ENCODE measurements around the gene CCDC171. TPM values are rescaled to one million over a fixed set of nuclear protein-coding genes. Genes with fewer than 3 reads are reported as not detected.

Gene CCDC171
- total RNA-seq, 2 experiments from 2014 or later: 0.49 to 1.1 TPM

DNA sequence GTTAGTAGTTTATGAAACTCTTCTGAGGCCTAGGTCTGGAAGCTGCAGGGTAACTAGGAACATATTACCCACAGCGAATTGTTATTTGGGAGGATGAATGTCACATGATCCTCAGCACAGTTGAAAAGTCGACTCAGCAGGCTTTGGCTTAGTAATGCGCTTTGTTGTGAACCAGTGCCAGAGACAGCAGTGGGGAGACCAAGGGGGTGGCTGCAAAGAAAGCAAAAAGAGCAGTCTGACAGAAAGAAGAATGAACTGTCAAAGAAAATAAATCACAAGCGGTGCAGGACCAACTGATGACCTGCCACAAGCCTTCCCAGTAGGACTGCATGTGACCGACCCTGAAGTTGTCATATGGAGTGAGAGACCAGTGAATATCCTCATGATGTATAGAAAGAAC lies 170.0 kb downstream of the CCDC171 start:
- no peak overlapping the region for H3K4me3 ChIP-seq (ENCODE audit: low read length)
- no peaks in the 10 kb centered on the region for H3K36me3 Mint-ChIP-seq (ENCODE audit: low read depth)
- no peak overlapping the region for H3K4me3 Mint-ChIP-seq
- H3K27ac Mint-ChIP-seq: no peak overlapping the region
- no peak for DNase-seq
- intact Hi-C loops (cut with DNase I, micrococcal nuclease): loop anchor here in 1 of 2 experiments (10.0 kb wide), 1 partner anchor 58 kb away; no protein-coding TSS in a partner anchor
- no peaks in the 10 kb centered on the region for H3K27me3 Mint-ChIP-seq
- ChIA-PET POLR2A (no interaction called here), CTCF (no interaction called here)
- H3K9me3 ChIP-seq (ENCODE audit: control insufficient read depth in 1 of 2, insufficient read depth in 1 of 2, low read length in 2 of 2): no peaks in the 10 kb centered on the region
- H3K4me1 ChIP-seq (ENCODE audit: insufficient read depth, low read length): no peaks in the 10 kb centered on the region
- H3K27me3 ChIP-seq (ENCODE audit: control insufficient read depth in 1 of 2, insufficient read depth in 2 of 2, low read length in 2 of 2): no peaks in the 10 kb centered on the region
- H3K36me3 ChIP-seq (ENCODE audit: insufficient read depth, low read length): no peaks in the 10 kb centered on the region
- no peak for ATAC-seq (ENCODE audit: poor library complexity)
- H3K9me3 Mint-ChIP-seq: no peaks in the 10 kb centered on the region
- no peaks in the 10 kb centered on the region for H3K4me1 Mint-ChIP-seq (ENCODE audit: low read depth)
- no peak overlapping the region for H3K27ac ChIP-seq (ENCODE audit: low read depth in 1 of 2, low read length in 2 of 2)
- TF ChIP-seq CTCF (IDR thresholded peaks at IDR 0.05): no peak

GRCh38 chr9:15724016-15724415 lies 171.2 kb downstream of the CCDC171 start:
- H3K36me3 ChIP-seq (ENCODE audit: insufficient read depth, low read length): no peaks in the 10 kb centered on the region
- H3K36me3 Mint-ChIP-seq (ENCODE audit: low read depth): no peaks in the 10 kb centered on the region
- no peak overlapping the region for H3K27ac ChIP-seq (ENCODE audit: low read depth in 1 of 2, low read length in 2 of 2)
- no peaks in the 10 kb centered on the region for H3K4me1 ChIP-seq (ENCODE audit: insufficient read depth, low read length)
- H3K4me3 Mint-ChIP-seq: no peak overlapping the region
- TF ChIP-seq CTCF (IDR thresholded peaks at IDR 0.05): no peak
- no peaks in the 10 kb centered on the region for H3K27me3 ChIP-seq (ENCODE audit: control insufficient read depth in 1 of 2, insufficient read depth in 2 of 2, low read length in 2 of 2)
- no peak overlapping the region for H3K4me3 ChIP-seq (ENCODE audit: low read length)
- POLR2A ChIA-PET: no interaction called here
- intact Hi-C loops (cut with DNase I, micrococcal nuclease): loop anchor here in 1 of 2 experiments (10.0 kb wide), 1 partner anchor 59 kb away; no protein-coding TSS in a partner anchor
- ATAC-seq (ENCODE audit: poor library complexity) (no peak), DNase-seq (no peak)
- H3K27me3 Mint-ChIP-seq: no peaks in the 10 kb centered on the region
- no peaks in the 10 kb centered on the region for H3K9me3 Mint-ChIP-seq
- H3K9me3 ChIP-seq (ENCODE audit: control insufficient read depth in 1 of 2, insufficient read depth in 1 of 2, low read length in 2 of 2): no peaks in the 10 kb centered on the region
- no peaks in the 10 kb centered on the region for H3K4me1 Mint-ChIP-seq (ENCODE audit: low read depth)
- H3K27ac Mint-ChIP-seq: no peak overlapping the region
- CTCF ChIA-PET: no interaction called here

DNA sequence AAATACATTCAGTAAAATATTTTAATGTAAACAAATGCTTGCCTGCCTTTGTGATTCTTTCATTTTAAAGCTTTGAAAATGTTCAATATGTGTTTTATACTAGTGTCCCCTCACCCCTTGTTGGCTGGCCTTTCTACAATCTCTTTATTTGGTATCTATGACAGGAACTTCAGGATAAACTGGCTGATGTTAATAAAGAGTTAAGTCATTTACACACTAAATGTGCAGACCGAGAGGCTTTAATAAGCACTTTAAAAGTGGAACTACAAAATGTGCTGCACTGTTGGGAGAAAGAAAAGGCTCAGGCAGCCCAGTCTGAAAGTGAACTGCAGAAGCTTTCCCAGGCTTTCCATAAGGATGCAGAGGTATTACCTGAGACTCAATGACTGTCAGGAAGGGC lies 171.8 kb downstream of the CCDC171 start:
- H3K36me3 ChIP-seq (ENCODE audit: insufficient read depth, low read length): no peaks in the 10 kb centered on the region
- no peaks in the 10 kb centered on the region for H3K27me3 ChIP-seq (ENCODE audit: control insufficient read depth in 1 of 2, insufficient read depth in 2 of 2, low read length in 2 of 2)
- H3K27ac Mint-ChIP-seq: no peak overlapping the region
- H3K27me3 Mint-ChIP-seq: no peaks in the 10 kb centered on the region
- H3K9me3 Mint-ChIP-seq: no peaks in the 10 kb centered on the region
- ChIA-PET POLR2A (no interaction called here), CTCF (no interaction called here)
- no peak overlapping the region for H3K4me3 Mint-ChIP-seq
- no peaks in the 10 kb centered on the region for H3K36me3 Mint-ChIP-seq (ENCODE audit: low read depth)
- no peaks in the 10 kb centered on the region for H3K4me1 ChIP-seq (ENCODE audit: insufficient read depth, low read length)
- no peak overlapping the region for H3K27ac ChIP-seq (ENCODE audit: low read depth in 1 of 2, low read length in 2 of 2)
- DNase-seq (no peak), ATAC-seq (ENCODE audit: poor library complexity) (no peak)
- intact Hi-C loops (cut with DNase I, micrococcal nuclease): loop anchor here in 1 of 2 experiments (10.0 kb wide), 1 partner anchor 60 kb away; no protein-coding TSS in a partner anchor
- H3K4me1 Mint-ChIP-seq (ENCODE audit: low read depth): peaks cover 3% of the 10 kb centered on the region
- no peak overlapping the region for H3K4me3 ChIP-seq (ENCODE audit: low read length)
- TF ChIP-seq CTCF (IDR thresholded peaks at IDR 0.05): no peak
- no peaks in the 10 kb centered on the region for H3K9me3 ChIP-seq (ENCODE audit: control insufficient read depth in 1 of 2, insufficient read depth in 1 of 2, low read length in 2 of 2)
